Glutamatergic neuron (in vitro differentiated cells): ENCODE measurements around the gene STX10. TPM values are rescaled to one million over a fixed set of nuclear protein-coding genes. Genes with fewer than 3 reads are reported as not detected.

Experiments used
- DNase-seq: peaks from one replicate; pipeline ENCODE4 v3.0.0; 2022
- H3K27ac Mint-ChIP-seq: one replicate; pipeline ENCODE4 v1.8.0; 2020; ENCODE audit warnings: mild to moderate bottlenecking, mixed read lengths, inconsistent platforms; ENCODE audit not compliant: unreplicated experiment
- H3K27me3 Mint-ChIP-seq: one replicate; pipeline ENCODE4 v1.8.0; 2020; ENCODE audit warnings: mild to moderate bottlenecking, moderate library complexity, mixed read lengths, inconsistent platforms; ENCODE audit not compliant: unreplicated experiment
- H3K36me3 Mint-ChIP-seq: one replicate; pipeline ENCODE4 v1.8.0; 2020; ENCODE audit warnings: mild to moderate bottlenecking, mixed read lengths, inconsistent platforms; ENCODE audit not compliant: unreplicated experiment
- H3K4me1 Mint-ChIP-seq: one replicate; pipeline ENCODE4 v1.8.0; 2020; ENCODE audit warnings: mild to moderate bottlenecking, low read depth, mixed read lengths, inconsistent platforms; ENCODE audit not compliant: unreplicated experiment
- H3K4me3 Mint-ChIP-seq: one replicate; pipeline ENCODE4 v1.8.0; 2020; ENCODE audit warnings: mild to moderate bottlenecking, mixed read lengths, inconsistent platforms; ENCODE audit not compliant: unreplicated experiment
- H3K9me3 Mint-ChIP-seq: one replicate; pipeline ENCODE4 v1.8.0; 2020; ENCODE audit warnings: mild to moderate bottlenecking, moderate library complexity, mixed read lengths, inconsistent platforms; ENCODE audit not compliant: unreplicated experiment
- CTCF ChIP-seq: fragments of 200-600 bp; sonication (generic); IDR thresholded peaks from one replicate; pipeline ENCODE4 v1.5.0; 2021; ENCODE audit not compliant: partially characterized antibody, unreplicated experiment
- total RNA-seq: library from RNA; stranded (reverse); fragmentation: NEBNext Ultra II Directional; extraction: Animal tissue kit (Norgen Biotek cat#: 25700); gene quantifications from one replicate; pipeline ENCODE4 v1.2.1, GENCODE V29; 2021; ENCODE audit not compliant: unreplicated experiment

STX10 gene
- total RNA-seq, 1 donor from 2014 or later = 17.2 TPM

GRCh38 chr19:13139633-13140311, 10.4 kb downstream of the STX10 start:
- TF ChIP-seq CTCF = no peak
- Mint-ChIP-seq H3K9me3 (peaks cover 4% of the 10 kb centered on the region), H3K4me3 (peak overlapping the region; percentile 58), H3K27ac (peak overlapping the region; percentile 62), H3K27me3 (no peaks in the 10 kb centered on the region), H3K36me3 (no peaks in the 10 kb centered on the region), H3K4me1 (peaks cover 4% of the 10 kb centered on the region)
- DNase-seq = no peak

GRCh38 chr19:13138916-13139198, 11.3 kb downstream of the STX10 start:
- TF ChIP-seq CTCF = no peak
- H3K27ac Mint-ChIP-seq = no peak overlapping the region
- DNase-seq = no peak
- H3K4me1 Mint-ChIP-seq = peaks cover 4% of the 10 kb centered on the region
- no peak overlapping the region for H3K4me3 Mint-ChIP-seq
- H3K9me3 Mint-ChIP-seq = peaks cover 4% of the 10 kb centered on the region
- no peaks in the 10 kb centered on the region for H3K27me3 Mint-ChIP-seq
- H3K36me3 Mint-ChIP-seq = no peaks in the 10 kb centered on the region

GRCh38 chr19:13138171-13138915, 11.8 kb downstream of the STX10 start:
- peaks cover 4% of the 10 kb centered on the region for H3K9me3 Mint-ChIP-seq
- TF ChIP-seq CTCF = no peak
- no peaks in the 10 kb centered on the region for H3K27me3 Mint-ChIP-seq
- no peak overlapping the region for H3K4me3 Mint-ChIP-seq
- peaks cover 4% of the 10 kb centered on the region for H3K4me1 Mint-ChIP-seq
- H3K36me3 Mint-ChIP-seq = no peaks in the 10 kb centered on the region
- no peak overlapping the region for H3K27ac Mint-ChIP-seq
- no peak for DNase-seq

- no peak for TF ChIP-seq CTCF
- Mint-ChIP-seq H3K27me3 (no peaks in the 10 kb centered on the region), H3K9me3 (peaks cover 4% of the 10 kb centered on the region), H3K36me3 (no peaks in the 10 kb centered on the region), H3K27ac (no peak overlapping the region), H3K4me1 (peaks cover 4% of the 10 kb centered on the region), H3K4me3 (no peak overlapping the region)
- no peak for DNase-seq
Observed at GRCh38 chr19:13137290-13137794, 12.8 kb downstream of the STX10 start.
